ENCODE results near the gene ZNF644. TPM values are rescaled to one million over a fixed set of nuclear protein-coding genes. Genes with fewer than 3 reads are reported as not detected.

ZNF644 gene
- total RNA-seq, 1 donor from 2014 or later, result 50.4 TPM

DNA sequence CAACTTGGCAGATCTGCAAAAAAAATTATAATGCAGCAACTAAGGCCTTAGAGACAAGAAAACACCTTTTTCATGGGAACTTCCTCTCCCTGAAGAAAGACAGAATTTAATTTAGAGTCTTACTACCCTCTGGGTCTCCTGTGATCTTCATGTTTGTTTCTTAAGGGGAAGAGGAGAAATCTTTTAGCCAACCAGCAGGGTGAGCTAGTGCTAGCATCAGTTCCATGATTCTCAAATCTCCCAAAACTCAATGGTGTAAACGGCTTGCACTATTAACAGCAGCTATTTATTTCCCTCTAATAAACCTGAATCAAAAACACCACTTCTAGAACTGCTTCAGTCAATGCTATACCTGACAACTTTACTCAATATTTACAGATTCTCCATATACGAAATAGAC, 3.8 kb downstream of the ZNF644 start:
- peak; percentile 14 for TF ChIP-seq CTCF (IDR thresholded peaks at IDR 0.05; ENCODE audit: insufficient read depth, low read length, poor library complexity, severe bottlenecking)
- no peak for DNase-seq (ENCODE audit: low read depth)
- Histone ChIP-seq H3K27me3 (ENCODE audit: control insufficient read depth, insufficient read depth, low read length) (no peaks in the 10 kb centered on the region), H3K4me3 (ENCODE audit: low read depth, low read length) (no peak overlapping the region), H3K36me3 (ENCODE audit: control insufficient read depth, insufficient read depth, low read length) (no peaks in the 10 kb centered on the region)

GRCh38 chr1:91015794-91016550, 5.9 kb downstream of the ZNF644 start:
- DNase-seq (ENCODE audit: low read depth), result no peak
- Histone ChIP-seq H3K36me3 (ENCODE audit: control insufficient read depth, insufficient read depth, low read length) (no peaks in the 10 kb centered on the region), H3K4me3 (ENCODE audit: low read depth, low read length) (no peak overlapping the region), H3K27me3 (ENCODE audit: control insufficient read depth, insufficient read depth, low read length) (no peaks in the 10 kb centered on the region)
- no peak for TF ChIP-seq CTCF (IDR thresholded peaks at IDR 0.05; ENCODE audit: insufficient read depth, low read length, poor library complexity, severe bottlenecking)

- DNase-seq (ENCODE audit: low read depth), result no peak
- Histone ChIP-seq H3K36me3 (ENCODE audit: control insufficient read depth, insufficient read depth, low read length) (no peaks in the 10 kb centered on the region), H3K27me3 (ENCODE audit: control insufficient read depth, insufficient read depth, low read length) (no peaks in the 10 kb centered on the region), H3K4me3 (ENCODE audit: low read depth, low read length) (no peak overlapping the region)
- no peak for TF ChIP-seq CTCF (IDR thresholded peaks at IDR 0.05; ENCODE audit: insufficient read depth, low read length, poor library complexity, severe bottlenecking)
These were observed 6.5 kb downstream of the ZNF644 start for GRCh38 chr1:91015358-91015780.

GRCh38 chr1:91014475-91014874, 7.4 kb downstream of the ZNF644 start:
- TF ChIP-seq CTCF (IDR thresholded peaks at IDR 0.05; ENCODE audit: insufficient read depth, low read length, poor library complexity, severe bottlenecking), result no peak
- Histone ChIP-seq H3K27me3 (ENCODE audit: control insufficient read depth, insufficient read depth, low read length) (no peaks in the 10 kb centered on the region), H3K4me3 (ENCODE audit: low read depth, low read length) (no peak overlapping the region), H3K36me3 (ENCODE audit: control insufficient read depth, insufficient read depth, low read length) (no peaks in the 10 kb centered on the region)
- DNase-seq (ENCODE audit: low read depth), result no peak

- DNase-seq (ENCODE audit: low read depth), result no peak
- no peaks in the 10 kb centered on the region for H3K27me3 ChIP-seq (ENCODE audit: control insufficient read depth, insufficient read depth, low read length)
- no peaks in the 10 kb centered on the region for H3K36me3 ChIP-seq (ENCODE audit: control insufficient read depth, insufficient read depth, low read length)
- no peak overlapping the region for H3K4me3 ChIP-seq (ENCODE audit: low read depth, low read length)
- TF ChIP-seq CTCF (IDR thresholded peaks at IDR 0.05; ENCODE audit: insufficient read depth, low read length, poor library complexity, severe bottlenecking), result no peak
These were observed 8.5 kb downstream of the ZNF644 start for GRCh38 chr1:91013302-91013701.

GRCh38 chr1:91012196-91012595, 9.6 kb downstream of the ZNF644 start:
- no peak for DNase-seq (ENCODE audit: low read depth)
- Histone ChIP-seq H3K27me3 (ENCODE audit: control insufficient read depth, insufficient read depth, low read length) (no peaks in the 10 kb centered on the region), H3K36me3 (ENCODE audit: control insufficient read depth, insufficient read depth, low read length) (no peaks in the 10 kb centered on the region), H3K4me3 (ENCODE audit: low read depth, low read length) (no peak overlapping the region)
- no peak for TF ChIP-seq CTCF (IDR thresholded peaks at IDR 0.05; ENCODE audit: insufficient read depth, low read length, poor library complexity, severe bottlenecking)
